HG02798 (cell line): ENCODE measurements around the gene MYL11.

Source experiments
- ATAC-seq: cut with Tn5 transposase; IDR thresholded peaks from one replicate; pipeline ENCODE4 v1.9.1; 2021; ENCODE audit warnings: mild to moderate bottlenecking; ENCODE audit not compliant: unreplicated experiment, poor library complexity

MYL11 gene

DNA sequence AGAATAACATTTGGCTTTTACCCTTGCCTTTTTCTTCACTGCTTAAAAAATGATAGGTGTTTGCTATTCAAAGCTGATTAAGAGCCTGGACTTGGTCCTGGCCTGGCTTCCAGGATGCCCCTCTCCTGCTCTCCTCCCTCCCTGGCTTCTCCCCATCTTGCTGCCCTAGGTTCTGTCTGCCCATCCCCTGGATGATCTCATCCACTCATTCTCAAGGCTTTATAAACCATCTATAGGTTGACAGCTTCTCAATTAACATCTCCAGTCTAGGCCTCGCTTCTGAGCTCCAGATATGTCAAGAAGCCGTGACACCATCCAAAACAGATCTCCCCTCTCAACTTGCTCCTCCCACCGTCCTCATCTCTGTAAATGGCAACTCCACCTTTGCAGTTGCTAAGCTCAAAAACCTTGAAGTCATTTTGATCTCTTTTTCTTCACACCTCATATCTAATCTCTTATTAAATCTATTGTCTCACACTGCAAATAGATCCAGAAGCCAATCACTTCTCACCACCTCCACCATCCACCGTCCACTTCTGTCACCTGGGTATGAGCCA, 41.5 kb downstream of the MYL11 start:
- no peak for ATAC-seq

DNA sequence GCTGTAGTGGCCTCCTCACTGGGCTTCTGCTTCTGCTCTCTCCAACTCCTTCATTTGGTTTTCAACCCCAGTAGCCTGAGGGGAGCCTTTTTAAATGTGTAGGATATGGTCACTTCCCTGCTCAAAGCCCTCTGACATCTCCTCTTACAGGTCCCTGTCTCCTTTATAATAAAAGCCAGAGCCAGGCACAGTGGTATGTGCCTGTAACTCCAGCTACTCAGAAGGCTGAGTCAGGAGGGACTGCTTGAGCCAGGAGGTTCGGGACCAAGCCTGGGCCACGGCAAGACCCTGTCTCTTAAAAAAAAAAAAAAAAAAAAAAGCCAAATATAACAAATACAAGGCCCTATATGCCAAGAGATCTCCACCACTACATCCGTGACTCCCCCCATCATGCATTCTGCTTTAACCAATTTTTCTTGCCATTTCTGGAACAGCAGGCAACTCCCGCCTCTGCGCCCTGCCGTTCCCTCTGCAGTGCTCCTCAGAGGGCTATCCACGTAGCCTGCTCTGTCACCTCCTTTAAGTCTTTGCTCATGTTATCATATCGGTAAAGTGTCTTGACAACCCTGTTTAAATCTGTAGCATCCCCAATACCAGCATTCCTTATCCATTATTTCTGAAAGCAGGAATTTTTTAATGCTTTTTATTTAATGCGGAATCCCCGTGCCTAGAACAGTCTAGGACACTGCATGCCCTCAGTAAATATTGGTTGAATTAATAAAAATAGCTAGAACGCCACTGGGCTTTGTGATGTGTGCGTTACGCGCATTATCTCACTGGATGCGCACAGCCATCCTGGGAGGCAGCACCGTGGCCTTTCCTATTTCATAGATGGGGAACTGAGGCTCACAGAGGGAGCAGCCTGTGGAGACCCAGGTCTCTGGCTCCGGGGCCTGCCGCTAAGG, 42.3 kb downstream of the MYL11 start:
- ATAC-seq: no peak

DNA sequence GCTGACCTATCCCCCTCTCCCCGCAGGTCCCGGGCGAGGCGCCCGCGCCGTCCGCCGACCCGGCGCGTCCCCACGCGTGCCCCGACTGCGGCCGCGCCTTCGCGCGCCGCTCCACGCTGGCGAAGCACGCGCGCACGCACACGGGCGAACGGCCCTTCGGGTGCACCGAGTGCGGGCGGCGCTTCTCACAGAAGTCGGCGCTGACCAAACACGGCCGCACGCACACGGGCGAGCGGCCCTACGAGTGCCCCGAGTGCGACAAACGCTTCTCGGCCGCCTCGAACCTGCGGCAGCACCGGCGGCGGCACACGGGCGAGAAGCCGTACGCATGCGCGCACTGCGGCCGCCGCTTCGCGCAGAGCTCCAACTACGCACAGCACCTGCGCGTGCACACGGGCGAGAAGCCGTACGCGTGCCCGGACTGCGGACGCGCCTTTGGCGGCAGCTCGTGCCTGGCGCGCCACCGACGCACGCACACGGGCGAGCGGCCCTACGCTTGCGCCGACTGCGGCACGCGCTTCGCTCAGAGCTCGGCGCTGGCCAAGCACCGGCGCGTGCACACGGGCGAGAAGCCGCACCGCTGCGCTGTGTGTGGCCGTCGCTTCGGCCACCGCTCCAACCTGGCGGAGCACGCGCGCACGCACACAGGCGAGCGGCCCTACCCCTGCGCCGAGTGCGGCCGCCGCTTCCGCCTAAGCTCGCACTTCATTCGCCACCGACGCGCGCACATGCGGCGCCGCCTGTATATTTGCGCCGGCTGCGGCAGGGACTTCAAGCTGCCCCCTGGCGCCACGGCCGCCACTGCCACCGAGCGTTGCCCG, 43.1 kb downstream of the MYL11 start:
- peak; percentile 86 for ATAC-seq

DNA sequence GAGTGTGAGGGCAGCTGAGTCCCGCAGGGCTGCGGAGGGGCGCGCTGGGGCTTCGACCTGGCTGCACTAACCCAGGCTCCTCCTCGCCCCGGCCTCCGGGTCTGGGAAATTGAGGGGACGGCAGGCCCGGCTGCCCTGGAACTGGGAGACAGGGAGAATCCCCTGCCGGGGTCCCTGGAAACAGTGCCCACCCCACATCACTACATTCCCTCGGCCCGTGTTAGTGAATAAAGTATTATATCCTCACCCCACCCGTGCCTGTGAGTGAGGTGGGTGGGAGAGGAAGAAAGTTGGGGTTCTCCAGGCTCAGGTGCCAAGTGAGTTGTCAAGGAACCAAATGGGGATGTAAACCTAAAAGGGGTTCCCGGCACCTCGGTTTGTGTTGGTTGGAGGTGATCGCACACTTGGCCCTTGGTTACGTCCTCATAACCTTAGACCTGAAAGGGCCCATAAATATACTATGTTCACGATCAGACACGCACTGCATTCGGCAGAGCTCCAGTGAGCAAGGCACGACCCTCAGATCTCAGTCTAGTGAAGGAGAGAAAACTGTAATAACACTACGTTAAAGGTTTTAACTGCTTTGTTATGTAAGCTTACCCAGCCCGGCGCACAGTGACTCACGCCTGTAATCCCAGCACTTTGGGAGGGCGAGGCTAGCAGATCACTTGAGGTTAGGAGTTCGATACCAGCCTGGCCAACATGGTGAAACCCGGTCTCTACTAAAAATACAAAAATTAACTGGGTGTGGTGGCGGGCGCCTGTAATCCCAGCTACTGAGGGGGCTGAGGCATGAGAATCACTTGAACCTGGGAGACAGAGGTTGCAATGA, 44.0 kb downstream of the MYL11 start:
- ATAC-seq: no peak

DNA sequence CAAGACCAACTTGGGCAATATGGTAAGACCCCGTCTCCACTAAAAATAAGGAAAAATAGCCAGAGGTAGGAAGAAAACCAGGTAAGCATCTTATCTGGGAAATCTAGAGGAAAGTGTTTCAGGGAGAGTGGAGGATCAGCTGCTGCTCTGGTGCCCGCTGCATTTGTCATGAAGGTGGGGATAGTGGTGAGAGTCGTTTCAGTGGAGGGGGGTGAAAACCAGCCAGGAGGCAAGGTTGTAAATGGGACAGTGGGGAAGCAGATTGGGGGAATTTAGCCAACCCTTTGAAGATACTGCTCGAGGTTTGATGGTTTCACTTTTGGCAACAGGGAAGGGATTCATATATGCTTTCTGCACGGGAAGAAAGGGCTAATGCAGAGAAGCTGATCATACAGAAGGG, 46.4 kb downstream of the MYL11 start:
- ATAC-seq: no peak
